HL-60/S4 (cell line): ENCODE results near the gene ACP6.
"Not testable (repeated sequence)": the region's sequence is repeated elsewhere in the genome, so short reads cannot be mapped to it uniquely, and the experiment has no call there.

Experiments
- in situ Hi-C: fragments of 300-500 bp; cut with MboI; formaldehyde crosslinking; loops from 2 replicates; pipeline ENCODE4 v1.14.3; 2022; ENCODE audit warnings: low sequenced_read_pairs

The ACP6 gene

DNA sequence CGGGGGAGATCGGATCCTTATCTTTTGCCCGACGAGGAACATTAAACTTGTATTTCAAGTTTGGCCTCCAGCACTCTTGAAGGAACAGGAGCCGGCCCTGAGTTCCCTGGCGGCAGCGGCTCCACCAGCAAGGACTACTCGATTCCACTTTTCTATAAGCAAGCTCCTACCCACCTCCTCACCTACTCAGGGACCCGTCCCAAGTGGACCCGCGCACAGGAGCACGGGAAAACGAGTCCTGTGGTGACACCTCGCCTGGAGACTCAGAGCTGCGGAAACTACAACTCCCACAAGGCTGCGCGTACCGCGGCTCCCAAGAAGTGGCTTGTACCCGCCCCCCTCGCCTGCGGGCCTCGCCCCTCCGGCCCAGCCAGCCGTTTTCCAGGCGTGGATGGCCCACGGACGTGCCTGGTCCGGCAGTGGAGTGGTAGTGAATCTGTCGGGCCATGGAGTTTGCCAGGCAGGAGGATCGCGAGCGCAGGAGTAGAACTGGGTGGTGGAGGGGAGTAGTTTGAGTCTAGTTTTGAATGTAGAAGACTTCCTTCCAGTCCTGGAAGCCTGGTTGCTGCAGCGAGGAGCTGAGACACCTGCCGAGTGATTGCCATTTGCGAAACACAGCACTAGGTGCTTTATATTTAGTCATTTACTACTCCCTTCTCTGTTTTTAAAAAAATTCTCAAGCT is at the start of gene ACP6:
ACP6 (minus strand) TSS at position 206 of the 683 bp plus-strand sequence. CDS start 476 bp downstream, outside the sequence.
- in situ Hi-C loops: no loop called here

DNA sequence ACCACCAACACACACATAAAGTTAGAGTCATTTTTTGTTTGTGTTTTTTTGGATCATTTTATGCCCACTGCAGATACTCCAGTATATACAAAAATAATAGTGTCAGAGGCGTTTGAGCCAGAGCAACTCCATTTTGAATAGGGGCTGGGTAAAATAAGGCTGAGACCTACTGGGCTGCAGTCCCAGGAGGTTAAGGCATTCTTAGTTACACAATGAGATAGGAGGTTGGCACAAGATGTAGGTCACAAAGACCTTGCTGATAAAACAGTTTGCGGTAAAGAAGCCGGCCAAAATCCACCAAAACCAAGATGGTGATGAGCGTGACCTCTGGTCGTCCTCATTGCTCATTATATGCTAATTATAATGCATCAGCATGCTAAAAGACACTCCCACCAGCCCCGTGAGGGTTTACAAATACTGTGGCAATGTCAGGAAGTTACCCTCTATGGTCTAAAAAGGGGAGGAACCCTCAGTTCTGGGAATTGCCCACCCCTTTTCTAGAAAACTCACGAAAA is 49.4 kb upstream of the ACP6 start:
- in situ Hi-C loops: no loop called here

DNA sequence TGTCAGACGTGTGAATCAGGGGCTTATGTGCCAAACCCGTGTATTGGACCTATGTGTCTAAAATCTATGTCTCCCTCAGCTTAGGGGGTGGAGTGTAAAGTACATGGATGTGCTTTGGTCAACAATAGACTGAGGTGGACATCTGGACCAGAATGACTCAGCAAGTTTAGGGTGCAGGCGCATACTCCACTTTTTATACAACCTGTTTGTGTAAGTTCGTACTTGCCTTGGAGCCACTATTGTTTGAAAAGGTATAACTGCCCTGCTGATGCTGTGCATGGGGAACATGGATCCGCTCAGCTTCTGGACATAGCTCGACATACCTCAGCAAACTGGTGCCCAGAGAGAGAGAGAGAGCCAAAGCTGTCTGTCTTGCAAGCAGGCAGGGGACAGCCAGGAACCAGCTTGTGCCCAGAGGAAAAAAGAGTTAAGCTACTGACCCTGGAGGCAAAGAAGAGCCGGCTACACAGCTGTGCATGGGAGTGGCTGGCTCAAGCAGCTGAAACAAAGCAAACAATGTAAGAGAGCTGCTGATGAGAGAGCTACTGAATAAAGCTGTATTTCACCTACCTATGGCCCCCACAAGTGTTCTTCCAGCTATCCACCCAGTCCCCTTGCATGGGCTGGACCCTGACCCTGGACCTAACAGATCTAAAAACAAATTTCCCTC is 48.8 kb upstream of the ACP6 start:
- in situ Hi-C loops: no loop called here

DNA sequence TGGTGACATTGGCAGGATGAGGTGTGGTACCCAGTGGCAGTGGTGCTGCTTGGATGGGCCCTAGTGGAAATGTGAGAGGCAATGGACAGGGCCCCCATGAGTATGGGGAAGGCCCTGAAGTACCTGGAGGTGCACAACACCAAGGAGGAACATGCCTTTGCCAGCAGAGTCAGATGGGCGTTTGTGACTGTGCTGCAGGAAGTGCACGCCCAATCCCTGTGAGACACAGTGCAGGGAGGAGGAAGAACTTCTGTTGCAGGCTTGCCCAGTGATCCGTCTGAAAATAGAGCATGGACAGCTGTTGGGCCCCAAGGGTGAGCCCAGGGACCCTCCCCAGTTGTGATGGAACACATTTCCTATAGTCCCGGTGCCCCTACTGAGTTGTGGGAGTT is 47.4 kb upstream of the ACP6 start:
- in situ Hi-C loops: no loop called here

DNA sequence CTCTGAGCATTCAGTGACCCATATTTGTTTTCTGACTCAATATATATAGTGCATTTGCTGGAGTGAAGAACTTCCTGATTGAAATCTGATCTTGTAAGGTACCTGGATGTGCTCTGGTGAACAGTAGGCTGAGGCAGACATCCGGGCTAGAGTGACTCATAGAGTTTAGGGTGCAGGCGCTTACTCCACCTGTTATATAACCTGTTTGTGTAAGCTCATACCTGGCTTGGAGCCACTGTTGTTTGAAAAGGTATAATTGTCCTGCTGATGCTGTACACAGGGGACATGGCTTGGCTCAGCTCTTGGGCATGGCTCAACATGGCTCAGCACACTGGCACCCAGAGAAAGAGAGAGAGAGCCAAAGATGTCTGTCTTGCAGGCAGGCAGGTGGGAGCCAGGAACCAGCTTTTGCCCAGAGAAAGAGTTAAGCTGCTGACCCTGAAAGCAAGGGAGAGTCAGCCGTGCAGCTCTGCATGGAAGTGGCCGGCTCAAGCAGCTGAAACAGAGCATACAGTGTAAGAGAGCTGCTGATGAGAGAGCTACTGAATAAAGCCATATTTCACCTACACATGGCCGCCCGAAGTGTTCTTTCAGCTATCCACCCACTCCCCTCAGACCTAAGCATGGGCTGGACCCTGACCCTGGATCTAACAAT is 46.9 kb upstream of the ACP6 start:
- in situ Hi-C loops: no loop called here

DNA sequence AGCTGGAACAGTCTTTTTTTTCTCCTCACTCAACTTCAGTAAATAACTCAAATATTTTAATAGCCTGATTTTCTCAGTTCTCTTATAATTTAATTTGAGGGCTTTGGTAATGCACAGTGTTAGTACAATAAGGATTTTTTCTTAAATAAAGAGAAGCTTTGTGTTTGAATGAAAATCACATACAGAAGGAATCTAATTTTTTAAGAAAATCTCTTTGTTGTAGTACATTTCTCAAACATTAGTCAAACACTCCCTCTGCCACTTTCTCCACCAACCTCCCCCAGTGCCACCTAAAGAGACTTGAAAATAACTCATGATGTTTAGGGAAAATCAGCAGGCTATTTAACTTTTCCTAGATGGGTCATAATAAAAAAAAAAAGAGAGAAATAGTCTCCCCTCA is 42.3 kb upstream of the ACP6 start:
- in situ Hi-C loops: no loop called here

DNA sequence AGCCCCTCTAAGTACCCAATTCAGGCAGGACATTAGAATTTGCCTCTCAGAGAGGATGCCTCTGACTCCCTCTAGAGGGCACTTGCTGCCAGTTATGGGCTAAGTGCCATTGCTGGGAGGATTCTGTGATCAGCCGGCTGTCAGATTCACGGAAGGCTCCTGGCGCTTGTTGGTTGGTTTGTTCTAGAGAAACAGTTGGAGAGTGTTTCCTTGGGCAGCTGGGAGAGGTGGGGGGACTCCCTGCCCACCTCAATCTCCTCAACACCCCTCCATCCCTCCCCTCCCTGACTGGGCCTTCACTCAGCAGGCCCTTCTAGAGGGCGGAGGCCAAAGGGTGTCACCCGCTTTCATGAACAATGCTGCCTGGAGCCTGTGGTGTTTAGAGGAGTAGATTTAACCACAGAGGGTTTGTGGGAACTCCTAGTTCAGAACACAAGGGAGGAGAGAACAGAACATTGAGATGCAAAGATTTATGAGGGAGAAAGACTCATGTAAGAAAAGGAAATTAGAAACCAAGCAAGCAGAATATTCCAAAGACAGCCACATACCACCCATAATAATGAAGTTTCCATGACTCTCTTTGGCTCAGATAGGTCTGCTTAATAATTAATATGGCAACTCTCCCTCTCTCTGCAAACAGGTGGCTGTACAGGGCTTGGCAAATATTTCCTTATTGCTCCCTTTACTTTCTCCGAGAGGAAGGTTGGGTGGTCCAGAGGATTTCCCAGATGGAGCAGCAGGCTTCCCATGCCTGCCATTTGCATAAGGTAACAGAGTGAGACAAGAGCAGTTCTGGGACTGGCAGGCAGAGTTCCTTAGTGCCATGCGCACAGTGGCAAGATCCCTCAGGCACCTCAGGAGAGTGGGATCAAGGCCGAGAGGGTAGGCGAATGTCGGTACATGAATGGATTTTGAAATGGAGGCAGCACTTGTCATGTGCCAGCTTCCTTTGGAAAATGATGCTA is 30.0 kb upstream of the ACP6 start:
- in situ Hi-C loops: no loop called here

DNA sequence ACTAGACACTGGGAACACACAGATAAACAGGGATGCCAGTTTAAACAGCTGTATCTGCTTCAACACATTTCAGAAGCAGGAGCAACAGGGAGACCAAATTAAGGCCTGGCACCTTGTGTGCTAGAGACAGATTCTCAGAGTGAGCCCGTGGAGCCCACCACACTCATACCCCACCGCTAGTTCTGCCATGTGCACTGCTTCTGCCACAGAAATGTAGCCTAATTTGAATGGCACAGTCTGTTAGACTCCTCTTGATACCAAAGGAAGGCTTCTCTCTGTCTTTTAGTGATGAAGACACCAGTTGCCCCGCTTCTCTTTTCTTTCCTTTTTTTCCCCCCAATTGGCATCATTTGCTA is 29.3 kb upstream of the ACP6 start:
- in situ Hi-C loops: no loop called here

DNA sequence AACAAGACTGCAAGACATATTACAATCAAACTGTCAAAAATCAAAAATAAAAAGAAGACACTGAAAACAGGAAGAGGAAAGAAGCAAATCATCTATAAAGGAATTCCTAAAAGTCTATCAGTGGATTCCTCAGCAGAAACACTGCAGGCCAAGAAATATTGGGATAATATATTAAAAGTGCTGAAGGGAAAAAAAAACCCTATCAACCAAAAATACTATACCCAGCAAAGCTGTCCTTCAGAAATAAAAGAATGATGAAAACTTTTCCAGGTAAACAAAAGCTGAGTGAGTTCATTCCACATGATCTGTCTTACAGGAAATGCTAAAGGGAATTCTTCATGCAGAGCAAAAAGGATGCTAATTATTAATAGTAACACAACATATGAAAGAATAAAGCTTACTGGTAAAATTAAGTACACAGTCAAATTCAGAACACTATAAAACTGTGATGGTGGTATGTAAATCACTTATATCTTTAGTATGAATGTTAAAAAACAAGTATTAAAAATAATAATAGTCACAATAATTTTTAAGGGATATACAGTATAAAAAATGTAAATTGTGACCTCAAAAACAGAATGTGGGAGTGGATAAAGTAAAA is 12.9 kb upstream of the ACP6 start:
- in situ Hi-C loops: no loop called here

DNA sequence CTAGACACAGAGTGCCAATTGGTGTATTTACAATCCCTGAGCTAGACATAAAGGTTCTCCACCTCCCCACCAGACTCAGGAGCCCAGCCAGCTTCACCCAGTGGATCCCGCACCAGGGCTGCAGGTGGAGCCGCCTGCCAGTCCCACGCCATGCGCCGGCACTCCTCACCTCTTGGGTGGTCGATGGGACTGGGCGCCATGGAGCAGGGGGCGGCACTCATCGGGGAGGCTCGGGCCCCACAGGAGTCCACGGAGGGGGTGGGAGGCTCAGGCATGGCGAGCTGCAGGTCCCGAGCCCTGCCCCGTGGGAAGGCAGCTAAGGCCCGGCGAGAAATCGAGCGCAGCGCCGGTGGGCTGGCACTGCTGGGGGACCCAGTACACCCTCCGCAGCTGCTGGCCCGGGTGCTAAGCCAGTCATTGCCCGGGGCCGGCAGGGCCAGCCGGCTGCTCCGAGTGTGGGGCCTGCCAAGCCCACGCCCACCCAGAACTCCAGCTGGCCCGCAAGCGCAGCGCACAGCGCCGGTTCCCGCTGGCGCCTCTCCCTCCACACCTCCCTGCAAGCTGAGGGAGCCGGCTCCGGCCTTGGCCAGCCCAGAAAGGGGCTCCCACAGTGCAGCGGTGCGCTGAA is 10.4 kb upstream of the ACP6 start:
- in situ Hi-C loops: not testable (repeated sequence)

DNA sequence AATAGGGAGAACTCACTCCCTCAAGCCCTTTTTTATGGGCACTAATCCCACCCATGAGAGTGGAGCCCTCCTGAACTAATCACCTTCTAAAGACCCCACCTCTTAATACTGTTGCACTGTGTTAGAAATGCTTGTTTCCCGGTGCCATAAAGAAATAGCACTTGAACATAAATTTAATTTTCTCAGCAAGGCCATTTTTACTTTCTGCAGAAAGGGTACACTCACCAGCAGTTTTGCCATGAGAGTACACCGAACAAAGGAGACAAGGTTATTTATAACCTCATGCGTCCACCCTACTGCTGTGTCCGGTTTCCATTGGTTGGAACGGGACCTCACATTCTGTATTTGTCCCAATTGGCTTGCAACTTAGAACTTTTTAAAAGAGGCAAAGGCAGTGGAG is 7.4 kb upstream of the ACP6 start:
- in situ Hi-C loops: not testable (repeated sequence)

DNA sequence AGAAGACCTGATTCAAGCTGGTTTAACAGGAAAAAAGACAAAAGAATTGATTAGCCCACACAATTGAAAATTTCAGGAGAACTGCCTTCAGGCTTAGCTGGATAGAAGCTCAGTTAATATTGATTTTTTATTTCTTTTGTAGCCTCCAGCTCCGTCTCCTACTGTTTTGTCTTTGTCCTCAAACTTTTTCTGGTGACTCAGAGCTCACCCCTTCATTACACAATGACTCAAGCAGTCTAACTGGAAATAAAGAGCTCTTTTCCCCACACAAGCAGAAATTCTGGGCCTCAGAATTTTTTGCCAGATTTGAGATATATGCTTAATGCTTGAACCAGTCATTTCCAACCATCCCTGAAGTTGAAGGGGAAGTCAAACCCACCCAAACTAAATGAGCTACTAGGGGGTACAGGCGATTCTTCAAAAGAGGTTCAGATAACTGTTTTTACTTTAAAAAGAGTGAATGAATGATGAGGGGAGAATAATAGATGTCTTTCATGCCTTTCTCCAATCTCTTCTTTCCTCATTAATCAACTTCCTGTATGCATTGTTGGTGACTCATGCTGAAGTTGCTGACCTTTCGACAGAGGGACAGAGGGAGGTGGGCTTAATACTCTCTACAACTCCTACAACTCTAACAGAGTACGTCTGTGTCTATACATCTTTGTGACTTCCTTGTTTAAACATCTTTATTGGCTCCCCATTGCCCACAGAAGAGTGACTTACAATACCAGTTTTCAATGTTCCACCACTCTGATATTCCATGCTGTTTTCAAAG is 6.2 kb upstream of the ACP6 start:
- in situ Hi-C loops: no loop called here

DNA sequence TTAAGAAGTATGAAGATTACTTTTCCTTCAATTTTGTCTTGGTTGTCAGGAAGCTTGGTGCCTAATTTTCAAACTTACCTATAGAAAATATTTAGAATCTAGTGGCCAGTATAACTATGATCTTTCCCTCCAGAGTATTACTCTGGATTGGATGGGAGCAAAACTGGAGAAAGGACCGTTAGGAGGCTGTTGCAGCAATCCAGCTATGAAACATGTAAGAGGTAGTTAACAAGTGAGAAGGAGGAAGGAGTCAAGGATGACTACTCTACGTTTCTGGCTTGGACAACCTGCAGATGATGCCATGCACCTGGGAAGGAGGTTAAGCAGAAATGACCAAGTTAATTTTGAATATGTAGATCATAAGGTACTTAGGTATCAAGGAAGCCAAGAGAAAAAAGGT is 3.5 kb upstream of the ACP6 start:
- in situ Hi-C loops: no loop called here

DNA sequence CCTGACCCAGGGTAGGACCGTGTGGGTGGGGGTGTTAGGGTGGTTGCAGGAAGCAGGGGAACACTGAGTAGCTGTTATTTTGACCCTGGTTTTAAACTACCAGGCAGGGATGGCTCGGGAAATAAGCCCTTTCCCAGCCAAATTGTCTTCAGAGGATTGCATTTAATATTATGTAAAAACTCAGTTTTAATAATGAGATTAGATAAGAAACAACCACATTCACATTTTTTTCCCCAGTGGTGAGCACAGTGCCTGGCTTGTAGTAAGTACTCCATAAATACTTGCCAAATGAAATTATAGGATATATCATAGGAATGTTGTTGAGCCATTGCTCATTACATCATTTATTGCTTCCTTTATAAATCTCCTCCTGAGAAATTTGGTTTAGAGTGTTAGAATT is 3.1 kb upstream of the ACP6 start:
- in situ Hi-C loops: no loop called here

DNA sequence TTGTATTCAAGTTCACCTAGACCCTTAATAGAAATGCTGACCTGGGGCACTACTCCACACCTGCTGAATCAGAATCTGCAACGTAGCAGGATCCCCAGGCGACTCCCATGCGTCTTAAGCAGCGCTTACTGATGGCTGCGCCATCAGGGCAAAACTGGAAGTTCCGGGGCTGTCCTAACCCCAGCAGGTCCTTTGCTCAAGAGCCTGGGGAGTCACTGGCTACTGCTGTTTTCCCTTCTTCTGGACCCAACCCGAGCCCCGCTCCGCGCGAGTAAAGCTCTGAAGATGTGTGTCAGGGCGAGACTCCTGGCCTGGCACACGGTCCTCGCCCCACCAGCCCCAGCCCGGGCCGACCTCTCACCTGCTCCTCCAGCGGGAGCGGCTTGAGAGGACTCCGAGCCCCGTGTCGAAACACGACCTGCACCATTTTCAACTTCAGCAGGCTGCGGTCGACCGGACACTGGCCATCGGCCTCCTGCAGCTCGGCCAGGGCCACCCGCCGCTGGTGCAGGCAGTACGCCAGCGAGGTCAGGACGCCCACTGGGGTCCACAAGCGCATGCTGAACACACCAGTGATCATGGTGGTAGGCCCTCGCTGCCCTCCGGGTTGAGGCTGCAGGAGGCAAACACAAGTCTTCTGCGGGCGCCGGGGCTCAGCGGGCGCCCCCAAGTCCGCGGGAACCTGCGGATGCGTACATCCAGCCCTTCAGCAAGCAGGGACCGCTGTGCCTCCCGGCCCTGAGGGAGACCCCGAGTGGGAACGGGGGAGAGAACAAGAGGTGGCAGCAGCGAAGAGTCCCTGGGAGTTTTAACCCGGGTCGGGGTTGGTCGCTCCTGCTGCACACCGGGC is 630 bp downstream of the ACP6 start:
- in situ Hi-C loops: no loop called here

DNA sequence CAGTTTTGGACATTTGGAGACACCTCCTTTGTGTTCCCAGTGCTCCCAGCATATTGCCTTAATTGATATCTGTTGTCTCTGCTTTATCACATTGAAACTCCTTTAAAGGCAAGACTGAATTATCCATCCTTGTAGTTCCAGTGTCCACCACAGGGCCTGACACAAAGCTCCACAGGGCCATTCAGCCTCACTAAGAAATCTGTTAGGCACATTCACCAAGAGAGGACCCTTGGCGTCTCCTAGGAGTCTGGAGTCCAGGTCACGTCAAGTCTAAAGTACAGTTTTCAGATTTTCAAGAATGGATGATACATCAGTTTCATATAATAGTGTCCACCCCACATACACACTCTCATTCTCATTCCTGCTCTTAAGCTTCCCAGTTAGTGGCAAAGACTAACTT is 4.8 kb downstream of the ACP6 start:
- in situ Hi-C loops: no loop called here

DNA sequence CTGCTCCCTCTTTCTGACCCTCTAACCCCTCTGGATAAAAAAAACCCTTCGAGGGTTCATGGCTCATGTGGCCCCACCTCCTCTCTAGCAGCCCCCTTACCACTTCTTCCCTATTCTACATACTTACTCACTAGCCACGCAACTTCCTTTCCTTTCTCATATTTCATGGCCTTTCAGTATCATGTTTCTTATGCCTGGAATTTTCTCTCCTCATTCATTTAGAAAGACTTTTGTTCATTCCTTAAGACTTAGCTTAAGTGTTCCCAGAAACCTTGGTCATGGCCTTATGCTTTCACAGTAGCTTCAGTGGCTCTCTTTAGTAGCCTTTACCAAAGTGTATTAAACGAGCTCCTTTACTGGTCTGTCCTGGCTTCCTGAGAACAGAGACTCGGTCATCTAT is 6.1 kb downstream of the ACP6 start:
- in situ Hi-C loops: no loop called here

DNA sequence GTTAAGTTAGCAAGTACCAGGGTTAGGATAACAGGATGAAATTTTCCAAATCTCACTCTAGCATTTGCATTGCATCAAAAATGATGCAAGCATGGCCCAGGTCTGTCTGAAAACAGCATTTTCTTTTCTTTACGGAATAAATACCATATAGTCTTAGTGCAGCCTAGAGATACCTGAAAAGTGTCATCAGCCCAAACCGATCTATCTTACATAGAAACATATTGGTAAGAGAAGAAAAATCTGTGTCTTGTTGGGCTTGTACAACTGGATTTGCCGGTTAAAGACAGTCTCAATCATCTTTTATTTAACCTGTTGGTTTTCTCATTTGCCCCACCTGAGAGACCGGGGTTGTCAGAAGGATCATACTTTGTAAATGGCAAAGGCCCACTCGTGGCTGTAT is 15.8 kb downstream of the ACP6 start:
- in situ Hi-C loops: no loop called here

DNA sequence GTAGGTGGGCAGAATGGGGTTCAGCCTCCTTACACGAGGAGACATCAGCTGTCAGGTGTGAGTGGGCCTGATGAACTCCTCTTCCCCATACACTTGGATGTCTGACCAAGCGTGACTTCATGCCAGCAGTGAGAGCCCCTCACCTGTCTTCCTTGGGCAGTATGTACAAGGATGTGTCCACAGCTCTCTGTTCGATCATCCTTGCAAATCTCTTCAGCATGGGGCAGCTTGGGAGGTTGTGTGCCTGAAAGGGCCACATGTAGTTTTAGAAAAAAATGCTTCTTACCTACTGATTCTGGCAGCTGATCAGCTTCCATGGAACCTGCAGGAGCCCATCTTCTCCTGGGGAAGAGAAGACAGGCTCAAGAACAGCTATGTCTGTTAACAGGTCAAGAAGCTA is 18.0 kb downstream of the ACP6 start:
- in situ Hi-C loops: no loop called here
